ENCODE results near the gene FMNL2. TPM values are rescaled to one million over a fixed set of nuclear protein-coding genes. Genes with fewer than 3 reads are reported as not detected.

Gene FMNL2
- total RNA-seq, 1 experiment from 2014 or later, result 33.6 TPM

- no peak overlapping the region for H3K9ac ChIP-seq (ENCODE audit: extremely low read depth, insufficient read length, low read length)
- no peak overlapping the region for H3K14ac ChIP-seq (ENCODE audit: insufficient read depth, low read length)
- no peaks in the 10 kb centered on the region for H3K9me3 ChIP-seq (ENCODE audit: control insufficient read depth, low read depth, low read length)
- no peak overlapping the region for H3K4me2 ChIP-seq (ENCODE audit: insufficient read depth, insufficient read length, low read length)
- no peaks in the 10 kb centered on the region for H3K23me2 ChIP-seq (ENCODE audit: insufficient read length, low read depth, low read length, poor library complexity, severe bottlenecking)
- H3K27me3 ChIP-seq (ENCODE audit: insufficient read depth, low read length), result no peaks in the 10 kb centered on the region
- no CpG with 5 or more reads among the region's 3 CpGs for WGBS (ENCODE audit: extremely low coverage, insufficient read length, low lambda C conversion rate)
- DNase-seq, result no peak
- H2AFZ ChIP-seq (ENCODE audit: low read length), result no peak overlapping the region
- H2BK20ac ChIP-seq (ENCODE audit: low read depth, low read length, poor library complexity, severe bottlenecking), result no peak overlapping the region
- H2AK5ac ChIP-seq (ENCODE audit: insufficient read length, low read length), result no peak overlapping the region
- H3K79me2 ChIP-seq (ENCODE audit: insufficient read depth, low read length), result peaks cover 2% of the 10 kb centered on the region; the same call in 1 of the 2 replicates
- Mint-ChIP-seq H3K27me3 (ENCODE audit: low read depth) (no peaks in the 10 kb centered on the region), H3K27ac (peak overlapping the region in 1 of 3 experiments; percentile 35; a peak in 1 of 7 replicates), H3K4me1 (peaks cover 47 to 58% of the 10 kb centered on the region in 2 experiments), H3K9me3 (no peaks in the 10 kb centered on the region; a peak in 1 of 5 replicates), H3K36me3 (ENCODE audit: insufficient read depth in 1 of 3, low read depth in 3 of 3) (peaks cover 0 to 2% (median 1%) of the 10 kb centered on the region in 3 experiments; a peak in 2 of 7 replicates), H3K4me3 (no peak overlapping the region)
- no peak overlapping the region for H2BK5ac ChIP-seq (ENCODE audit: insufficient read length, low read length)
- H4K91ac ChIP-seq (ENCODE audit: insufficient read length, low read depth, low read length), result no peak overlapping the region
- no peak overlapping the region for H3K18ac ChIP-seq (ENCODE audit: insufficient read length, low read depth, low read length)
- no peaks in the 10 kb centered on the region for H4K20me1 ChIP-seq (ENCODE audit: control insufficient read depth, insufficient read depth, insufficient read length)
- H3K23ac ChIP-seq (ENCODE audit: insufficient read length, low read depth, low read length), result no peak overlapping the region
- H3T11ph ChIP-seq (ENCODE audit: low read length), result no peak overlapping the region
- no peak overlapping the region for H2BK120ac ChIP-seq (ENCODE audit: low read depth, low read length, poor library complexity, severe bottlenecking)
- no peak overlapping the region for H3K56ac ChIP-seq (ENCODE audit: insufficient read length, low read depth, low read length)
- no peak for TF ChIP-seq CTCF (conservative IDR thresholded peaks at IDR 0.05)
- no peak overlapping the region for H3K4ac ChIP-seq (ENCODE audit: low read depth, low read length)
- H3K27ac ChIP-seq (ENCODE audit: insufficient read length, low read depth, low read length), result no peak overlapping the region
- peaks cover 3% of the 10 kb centered on the region; the same call in 1 of the 2 replicates for H3K4me1 ChIP-seq (ENCODE audit: insufficient read depth, low read length)
- no peak overlapping the region for H2BK12ac ChIP-seq (ENCODE audit: insufficient read length, low read depth, low read length)
- no peak overlapping the region for H4K5ac ChIP-seq (ENCODE audit: insufficient read length, low read depth, low read length)
- no peak overlapping the region for H4K8ac ChIP-seq (replicated peaks; ENCODE audit: insufficient read length, low read depth, low read length)
- no peak overlapping the region for H2BK15ac ChIP-seq (ENCODE audit: low read depth, low read length)
- H3K79me1 ChIP-seq (ENCODE audit: insufficient read depth, low read depth, low read length, poor library complexity, severe bottlenecking), result peaks cover 3% of the 10 kb centered on the region
These were observed 127.1 kb downstream of the FMNL2 start for GRCh38 chr2:152462120-152462519.

Measured in H9 (cell line).